Upper lobe of left lung (tissue), 6 donors: ENCODE measurements around the gene KIF6. TPM values are rescaled to one million over a fixed set of nuclear protein-coding genes. Genes with fewer than 3 reads are reported as not detected.
A peak's percentile ranks its signal among the peaks of the same experiment; 100 is the strongest.

Experiments used
- ATAC-seq, 2 donors: fragments of 200-7000 bp; cut with Tn5 transposase; one replicate each; pipeline ENCODE4 v1.9.1; 2022; ENCODE audit warnings: mild to moderate bottlenecking in 2 of 2, moderate library complexity in 2 of 2; ENCODE audit not compliant: low FRiP score in 2 of 2
- DNase-seq, 2 donors: peaks; one replicate each; pipeline ENCODE4 v3.0.0-alpha.2; 2019 to 2020
- H3K27ac ChIP-seq, 4 donors: fragments of 200-600 bp; sonication (generic); one replicate each; pipeline ENCODE4 v1.5.1; 2016 to 2019
- H3K27me3 ChIP-seq, 4 donors: fragments of 200-600 bp; sonication (generic); one replicate each; pipeline ENCODE4 v1.5.1; 2017 to 2019
- H3K36me3 ChIP-seq, 4 donors: fragments of 200-600 bp; sonication (generic); one replicate each; pipeline ENCODE4 v1.5.1; 2016 to 2019
- H3K4me1 ChIP-seq, 4 donors: fragments of 200-600 bp; sonication (generic); one replicate each; pipeline ENCODE4 v1.5.1; 2018 to 2019
- H3K4me3 ChIP-seq, 4 donors: fragments of 200-600 bp; sonication (generic); one replicate each; pipeline ENCODE4 v1.5.1; 2017 to 2019; ENCODE audit warnings: mild to moderate bottlenecking in 2 of 4, moderate library complexity in 1 of 4
- H3K9me3 ChIP-seq, 4 donors: fragments of 200-600 bp; sonication (generic); one replicate each; pipeline ENCODE4 v1.5.1; 2018 to 2019
- CTCF ChIP-seq, 6 experiments: fragments of 450-650 bp in 4 of 6; fragments of 200-600 bp in 2 of 6; sonication (generic) in 2 of 6; IDR thresholded peaks; one replicate each; pipeline ENCODE4 v1.5.1; 2016 to 2019; ENCODE audit warnings: antibody characterized with exemption in 6 of 6
- EP300 ChIP-seq, 4 donors: sonication (generic); formaldehyde crosslinking; IDR thresholded peaks; one replicate each; pipeline ENCODE4 v1.5.1; 2017; ENCODE audit warnings: antibody characterized with exemption in 4 of 4, control low read depth in 2 of 4
- POLR2A ChIP-seq, 4 donors: fragments of 450-650 bp; IDR thresholded peaks; one replicate each; pipeline ENCODE4 v1.5.1; 2016 to 2017; ENCODE audit warnings: antibody characterized with exemption in 4 of 4, mild to moderate bottlenecking in 2 of 4
- POLR2AphosphoS5 ChIP-seq, 2 donors: sonication (generic); formaldehyde crosslinking; IDR thresholded peaks; one replicate each; pipeline ENCODE4 v1.5.1; 2017; ENCODE audit warnings: antibody characterized with exemption in 2 of 2
- WGBS, 2 donors: methylation state at CpG; one replicate each; pipeline ENCODE4 v1.1.5; 2017 to 2018; 5-methylcytosine and 5-hydroxymethylcytosine counted together
- total RNA-seq, 6 donors: library from RNA; depleted of rRNA in 4 of 6; stranded (reverse); fragments of >200 nt in 4 of 6; gene quantifications; one replicate each; pipeline versions ENCODE4 v1.1.0 to v1.2.1, GENCODE V29; 2016 to 2021
- donor health status: DM: no; HTN: no; CAD: no; lungs with moderate emphysema.
- donor health status: DM: no; HTN: yes; CAD: no; lungs with severe emphysema.

Gene KIF6
- total RNA-seq, 6 donors from 2014 or later: 0.55 to 7.9 (median 1.5) TPM

- no peaks in the 10 kb centered on the region for H3K27me3 ChIP-seq
- no peaks in the 10 kb centered on the region for H3K9me3 ChIP-seq
- H3K36me3 ChIP-seq: no peaks in the 10 kb centered on the region
- WGBS, 2 donors: 89 to 92% methylated on average over 8 to 15 of the region's 15 CpGs
- H3K27ac ChIP-seq: no peak overlapping the region
- ATAC-seq: no peak
- no peak overlapping the region for H3K4me3 ChIP-seq
- DNase-seq: peak in 1 of 2 donors; percentile 51
- peaks cover 0 to 3% (median under 1%) of the 10 kb centered on the region in 4 donors for H3K4me1 ChIP-seq
- TF ChIP-seq CTCF (IDR thresholded peaks at IDR 0.05) (no peak), POLR2A (IDR thresholded peaks at IDR 0.05) (no peak), EP300 (IDR thresholded peaks at IDR 0.05) (no peak), POLR2AphosphoS5 (IDR thresholded peaks at IDR 0.05) (no peak)
Measured at GRCh38 chr6:39348740-39349139, 376.5 kb downstream of the KIF6 start.

GRCh38 chr6:39347906-39348585, 377.2 kb downstream of the KIF6 start:
- TF ChIP-seq EP300 (IDR thresholded peaks at IDR 0.05) (no peak), CTCF (IDR thresholded peaks at IDR 0.05) (peak; percentile 70 to 88 (median 82))
- no peak overlapping the region for H3K4me3 ChIP-seq
- ATAC-seq: peak; percentile 79 to 83
- no peak overlapping the region for H3K27ac ChIP-seq
- H3K9me3 ChIP-seq: no peaks in the 10 kb centered on the region
- 35 to 37% methylated on average over 8 to 9 of the region's 9 CpGs for WGBS, 2 donors
- no peaks in the 10 kb centered on the region for H3K27me3 ChIP-seq
- DNase-seq: peak in 1 of 2 donors; percentile 69
- peaks cover 2 to 9% (median 7%) of the 10 kb centered on the region in 4 donors for H3K4me1 ChIP-seq
- no peaks in the 10 kb centered on the region for H3K36me3 ChIP-seq

GRCh38 chr6:39347206-39347605, 378.0 kb downstream of the KIF6 start:
- no peak overlapping the region for H3K27ac ChIP-seq

GRCh38 chr6:39344821-39345280, 380.4 kb downstream of the KIF6 start:
- DNase-seq: peak in 1 of 2 donors; percentile 54
- WGBS, 2 donors: 86 to 98% methylated on average over 6 to 7 of the region's 7 CpGs
- ATAC-seq: peak in 1 of 2 donors; percentile 49
- Histone ChIP-seq H3K4me3 (peak overlapping the region in 1 of 4 donors; percentile 18), H3K9me3 (no peaks in the 10 kb centered on the region), H3K27ac (peak overlapping the region in 3 of 4 donors; percentile 9 to 77 (median 53)), H3K36me3 (no peaks in the 10 kb centered on the region), H3K27me3 (no peaks in the 10 kb centered on the region), H3K4me1 (peaks cover 3 to 24% (median 23%) of the 10 kb centered on the region in 4 donors)
- TF ChIP-seq CTCF (IDR thresholded peaks at IDR 0.05) (no peak), POLR2AphosphoS5 (IDR thresholded peaks at IDR 0.05) (peak in 1 of 2 donors; percentile 27), POLR2A (IDR thresholded peaks at IDR 0.05) (peak in 1 of 4 donors; percentile 69), EP300 (IDR thresholded peaks at IDR 0.05) (no peak)

More at GRCh38 chr6:39347206-39347605, 378.0 kb downstream of the KIF6 start:
- ATAC-seq (no peak), DNase-seq (no peak)
- no peak overlapping the region for H3K4me3 ChIP-seq
- H3K36me3 ChIP-seq: no peaks in the 10 kb centered on the region
- H3K9me3 ChIP-seq: no peaks in the 10 kb centered on the region
- no peaks in the 10 kb centered on the region for H3K27me3 ChIP-seq
- WGBS, 2 donors: 88 to 97% methylated on average over 6 of the region's 6 CpGs
- TF ChIP-seq EP300 (IDR thresholded peaks at IDR 0.05) (no peak), CTCF (IDR thresholded peaks at IDR 0.05) (no peak), POLR2A (IDR thresholded peaks at IDR 0.05) (no peak), POLR2AphosphoS5 (IDR thresholded peaks at IDR 0.05) (no peak)
- H3K4me1 ChIP-seq: peaks cover 3 to 16% (median 14%) of the 10 kb centered on the region in 4 donors
